Measurements from ENCODE around the gene APOBEC3B.

DNA sequence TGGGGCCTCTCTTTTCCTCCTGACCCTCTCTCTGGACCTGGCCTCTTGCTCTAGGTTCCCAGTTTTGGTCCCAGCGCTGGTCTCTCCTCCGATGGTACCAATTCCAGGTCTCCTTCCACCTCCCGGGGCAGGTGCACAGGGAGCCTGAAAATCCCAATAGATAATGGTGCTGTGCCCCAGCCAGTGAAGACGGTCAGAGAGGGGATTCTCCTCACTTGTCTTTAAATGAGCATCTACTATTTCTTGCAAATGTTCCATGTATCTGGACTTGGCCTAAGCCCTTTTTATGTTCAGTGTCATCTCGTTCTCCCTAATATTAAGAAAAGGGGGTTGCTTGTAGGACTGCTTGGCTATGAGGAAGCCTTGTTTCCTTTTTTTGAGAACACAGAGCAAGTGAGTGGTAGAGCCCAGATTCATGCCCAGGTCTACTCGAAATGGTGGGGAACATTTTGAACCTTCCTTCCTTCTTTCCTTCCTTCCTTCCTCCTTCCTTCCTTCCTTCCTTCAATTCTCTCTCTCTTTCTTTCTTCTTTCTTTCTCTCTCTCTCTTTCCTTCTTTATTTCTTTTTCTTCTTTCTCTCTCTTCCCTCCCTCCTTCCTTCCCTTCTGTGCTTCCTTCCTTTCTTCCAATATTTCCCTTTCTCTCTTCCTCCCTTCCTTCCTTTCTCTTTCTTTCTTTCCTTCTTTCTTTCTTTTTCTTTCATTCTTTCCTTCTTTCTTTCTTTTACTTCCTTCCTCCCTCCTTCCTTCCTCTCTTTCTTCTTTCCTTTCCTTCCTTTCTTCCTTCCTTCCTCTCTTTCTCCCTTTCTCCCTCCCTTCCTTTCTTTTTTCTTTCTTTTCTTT, 24.1 kb upstream of the APOBEC3B start:
- TF ChIP-seq, protein P1, sequence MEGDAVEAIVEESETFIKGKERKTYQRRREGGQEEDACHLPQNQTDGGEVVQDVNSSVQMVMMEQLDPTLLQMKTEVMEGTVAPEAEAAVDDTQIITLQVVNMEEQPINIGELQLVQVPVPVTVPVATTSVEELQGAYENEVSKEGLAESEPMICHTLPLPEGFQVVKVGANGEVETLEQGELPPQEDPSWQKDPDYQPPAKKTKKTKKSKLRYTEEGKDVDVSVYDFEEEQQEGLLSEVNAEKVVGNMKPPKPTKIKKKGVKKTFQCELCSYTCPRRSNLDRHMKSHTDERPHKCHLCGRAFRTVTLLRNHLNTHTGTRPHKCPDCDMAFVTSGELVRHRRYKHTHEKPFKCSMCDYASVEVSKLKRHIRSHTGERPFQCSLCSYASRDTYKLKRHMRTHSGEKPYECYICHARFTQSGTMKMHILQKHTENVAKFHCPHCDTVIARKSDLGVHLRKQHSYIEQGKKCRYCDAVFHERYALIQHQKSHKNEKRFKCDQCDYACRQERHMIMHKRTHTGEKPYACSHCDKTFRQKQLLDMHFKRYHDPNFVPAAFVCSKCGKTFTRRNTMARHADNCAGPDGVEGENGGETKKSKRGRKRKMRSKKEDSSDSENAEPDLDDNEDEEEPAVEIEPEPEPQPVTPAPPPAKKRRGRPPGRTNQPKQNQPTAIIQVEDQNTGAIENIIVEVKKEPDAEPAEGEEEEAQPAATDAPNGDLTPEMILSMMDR (IDR thresholded peaks at IDR 0.05), result no peak
- no peak for TF ChIP-seq POLR2A (IDR thresholded peaks at IDR 0.05)
